MCF 10A (cell line): ENCODE data around the gene MYL1. TPM values are rescaled to one million over a fixed set of nuclear protein-coding genes. Genes with fewer than 3 reads are reported as not detected.

ENCODE experiments used
- BruUV-seq: library from RNA; stranded (reverse); fragments of 400-500 nt; replicated peaks from 2 replicates; lab custom pipeline; 2021; lab: Mats Ljungman, UMichigan
- CTCF ChIA-PET: fragments of 300-600 bp; sonication (Branson Sonifier 250); formaldehyde crosslinking; extraction: SDS; loops from one replicate; lab custom pipeline; 2021; ENCODE audit warnings: antibody characterized with exemption, inconsistent platforms; lab: Yijun Ruan, JAX
- POLR2A ChIA-PET: fragments of 300-600, 350-650 bp; sonication (Branson Sonifier 250); formaldehyde crosslinking; extraction: SDS; loops from one replicate; lab custom pipeline; 2020; ENCODE audit warnings: antibody characterized with exemption, inconsistent platforms; lab: Yijun Ruan, JAX
- DNase-seq: peaks from one replicate; pipeline ENCODE4 v3.0.0-alpha.2; 2018; ENCODE audit not compliant: unreplicated experiment
- H3K27ac Mint-ChIP-seq: one replicate; pipeline ENCODE4 v1.8.0; 2022; ENCODE audit warnings: mild to moderate bottlenecking, low read depth, mixed read lengths; ENCODE audit not compliant: unreplicated experiment
- H3K27me3 Mint-ChIP-seq: one replicate; pipeline ENCODE4 v1.8.0; 2022; ENCODE audit warnings: mixed read lengths; ENCODE audit not compliant: insufficient read depth, unreplicated experiment
- H3K36me3 Mint-ChIP-seq: one replicate; pipeline ENCODE4 v1.8.0; 2022; ENCODE audit warnings: mild to moderate bottlenecking, moderate library complexity, mixed read lengths; ENCODE audit not compliant: insufficient read depth, unreplicated experiment
- H3K4me1 Mint-ChIP-seq: one replicate; pipeline ENCODE4 v1.8.0; 2022; ENCODE audit warnings: mixed read lengths; ENCODE audit not compliant: insufficient read depth, unreplicated experiment
- H3K4me3 Mint-ChIP-seq: one replicate; pipeline ENCODE4 v1.8.0; 2022; ENCODE audit warnings: mild to moderate bottlenecking, moderate library complexity, mixed read lengths; ENCODE audit not compliant: unreplicated experiment
- H3K9me3 Mint-ChIP-seq: one replicate; pipeline ENCODE4 v1.8.0; 2022; ENCODE audit warnings: mixed read lengths; ENCODE audit not compliant: unreplicated experiment
- CTCF ChIP-seq: fragments of 200-600 bp; IDR thresholded peaks from one replicate; pipeline ENCODE4 v1.8.0; 2022; ENCODE audit warnings: antibody characterized with exemption, mild to moderate bottlenecking; ENCODE audit not compliant: unreplicated experiment
- intact Hi-C: fragments of 100-400 bp; cut with micrococcal nuclease; formaldehyde crosslinking; loops from 2 replicates; pipeline ENCODE4 v1.14.1; 2022
- total RNA-seq: library from RNA; stranded (reverse); gene quantifications from 2 replicates; pipeline ENCODE4 v1.2.3, GENCODE V29; 2022

Gene MYL1
- total RNA-seq, 1 experiment from 2014 or later = not detected

DNA sequence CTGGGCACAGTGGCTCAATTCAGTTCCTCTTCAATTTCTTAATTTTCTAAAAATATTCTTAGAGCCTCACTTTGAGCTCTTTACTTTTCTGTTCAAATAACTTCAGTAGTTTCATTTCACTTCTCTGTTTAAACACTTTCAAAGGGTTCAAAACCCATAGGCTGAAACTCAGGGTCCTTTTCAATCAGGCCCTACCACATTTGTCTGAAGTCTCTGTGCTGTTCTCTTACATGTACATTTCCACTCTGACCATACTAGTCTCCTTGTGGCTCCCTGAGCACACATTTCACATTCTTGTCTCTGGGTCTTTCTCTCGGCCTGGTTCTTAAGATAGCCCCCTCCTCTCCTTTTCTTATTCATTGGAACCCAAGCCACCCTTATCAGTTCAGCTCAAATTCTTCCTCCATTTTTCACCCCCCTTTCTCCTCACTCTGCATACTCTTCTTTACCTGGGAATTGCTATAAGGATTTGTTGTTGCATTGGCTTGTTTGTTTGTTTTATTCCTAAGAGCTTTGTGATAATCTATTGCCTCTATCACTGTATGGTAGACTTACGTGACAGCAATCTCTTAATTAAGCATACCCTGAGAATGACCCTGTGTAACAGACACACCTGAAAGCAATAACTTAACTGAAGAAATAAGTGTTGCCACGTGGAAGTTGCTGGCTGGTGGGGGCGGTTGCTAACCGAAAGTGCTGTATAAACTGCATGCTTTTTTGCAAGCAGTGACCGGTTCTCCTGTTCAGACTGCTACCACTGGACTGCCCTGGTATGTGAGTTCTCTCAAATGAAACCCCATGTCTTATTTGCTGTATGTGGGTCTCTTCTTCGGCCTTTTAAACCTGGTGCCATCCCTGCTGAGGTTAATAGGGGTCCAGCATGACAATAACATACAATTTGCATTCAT is 62.0 kb downstream of the MYL1 start:
- Mint-ChIP-seq H3K27ac (no peak overlapping the region), H3K4me3 (no peak overlapping the region), H3K27me3 (no peaks in the 10 kb centered on the region), H3K36me3 (no peaks in the 10 kb centered on the region), H3K4me1 (no peaks in the 10 kb centered on the region), H3K9me3 (no peaks in the 10 kb centered on the region)
- ChIA-PET POLR2A (no interaction called here), CTCF (interaction anchor here (0.6 to 2.2 kb wide), 6 partner anchors 13 to 167 kb away, joined by 3 to 20 read pairs (median 4); no protein-coding TSS in a partner anchor)
- intact Hi-C loops = no loop called here
- no peak for DNase-seq
- no TSS peak for BruUV-seq
- TF ChIP-seq CTCF = no peak

DNA sequence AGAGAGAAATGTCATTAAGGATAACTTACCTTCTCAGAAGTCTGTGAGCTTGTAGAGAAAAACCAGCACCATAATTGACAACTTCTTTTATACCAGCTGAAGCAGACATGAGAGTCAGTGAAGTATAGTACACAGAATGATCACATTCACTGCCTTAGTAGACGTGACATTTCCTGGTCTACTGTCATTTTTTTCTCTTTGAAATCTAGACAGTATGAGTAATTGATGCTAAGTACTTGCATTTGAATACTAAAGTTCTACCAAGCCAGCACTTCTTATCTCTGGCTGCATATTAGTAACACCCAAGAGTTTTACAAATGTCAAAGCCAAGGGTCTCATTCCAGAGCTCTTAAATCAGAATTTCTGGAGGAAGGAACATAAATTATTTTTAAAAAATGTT is 64.4 kb downstream of the MYL1 start:
- CTCF ChIA-PET = interaction anchor here (0.6 to 4.8 kb wide), 7 partner anchors 10 to 785 kb away, joined by 3 to 152 read pairs (median 4); no protein-coding TSS in a partner anchor
- H3K4me1 Mint-ChIP-seq = no peaks in the 10 kb centered on the region
- H3K9me3 Mint-ChIP-seq = no peaks in the 10 kb centered on the region
- POLR2A ChIA-PET = no interaction called here
- intact Hi-C loops = no loop called here
- no peaks in the 10 kb centered on the region for H3K27me3 Mint-ChIP-seq
- no peak overlapping the region for H3K4me3 Mint-ChIP-seq
- H3K36me3 Mint-ChIP-seq = no peaks in the 10 kb centered on the region
- no TSS peak for BruUV-seq
- no peak for DNase-seq
- no peak for TF ChIP-seq CTCF
- no peak overlapping the region for H3K27ac Mint-ChIP-seq

Other genes with a start within 250 kb of the MYL1 start
- gene KANSL1L, start 143.8 kb downstream of the MYL1 start, total RNA-seq = 7.4 and 9.8 TPM in 2 replicates
- gene ACADL, start 89.7 kb downstream of the MYL1 start, total RNA-seq = not detected in 2 replicates
- 33.7 and 34.1 TPM in 2 replicates for gene LANCL1, start 161.6 kb upstream of the MYL1 start, total RNA-seq
- gene CPS1, start 241.4 kb upstream of the MYL1 start, total RNA-seq = 18.4 and 20.6 TPM in 2 replicates